ENCODE measurements around the gene UCN. TPM values are rescaled to one million over a fixed set of nuclear protein-coding genes. Genes with fewer than 3 reads are reported as not detected.

Gene UCN
- total RNA-seq: 1 to 10 TPM in 1 of 2 donors, not detected in 1; 2.9 TPM

- DNase-seq (peak; percentile 28 to 49 (median 34)), ATAC-seq (peak; percentile 13)
- TF ChIP-seq CTCF (IDR thresholded peaks at IDR 0.05) (no peak), POLR2A (IDR thresholded peaks at IDR 0.05) (no peak)
- H3K27ac ChIP-seq: no peak within 1 kb of the TSS
- H3K36me3 ChIP-seq (replicated peaks in 1 of 2; ENCODE audit: insufficient read depth in 1 of 2, low read depth in 2 of 2): no peaks in the 10 kb centered on the region
- H3K27me3 ChIP-seq: peaks cover 0 to 25% of the 10 kb centered on the region in 2 donors
- intact Hi-C loops (cut with DNase I): loop anchor here (10.0 kb wide), 1 partner anchor 214 kb away; no protein-coding TSS in a partner anchor
- H3K9me3 ChIP-seq: no peaks in the 10 kb centered on the region
- WGBS, 2 donors: 34 to 48% methylated on average over 15 to 20 of the region's 25 CpGs
- H3K4me1 ChIP-seq: peaks cover 25% of the 10 kb centered on the region
- H3K4me3 ChIP-seq: no peak within 1 kb of the TSS
Measured at GRCh38 chr2:27308359-27308881, at the start of gene UCN. TSS of gene UCN (minus strand) at chr2:27308445. CDS start at chr2:27307895, 550 bp downstream.

GRCh38 chr2:27356382-27357181 is 48.3 kb upstream of the UCN start, which contains the start of gene GTF3C2:
TSS of gene GTF3C2 (minus strand) at chr2:27356764. CDS start at chr2:27343554, 13,210 bp downstream.
- intact Hi-C loops (cut with DNase I): no loop called here

GRCh38 chr2:27356056-27356381 is 47.8 kb upstream of the UCN start:
- peak overlapping the region; percentile 72 to 80 for H3K4me3 ChIP-seq
- WGBS, 2 donors: 0 to 1% methylated on average over 11 of the region's 12 CpGs
- peaks cover 38% of the 10 kb centered on the region for H3K4me1 ChIP-seq
- DNase-seq (peak in 3 of 4 donors; percentile 35 to 60 (median 45)), ATAC-seq (peak; percentile 5)
- no peaks in the 10 kb centered on the region for H3K36me3 ChIP-seq (replicated peaks in 1 of 2; ENCODE audit: insufficient read depth in 1 of 2, low read depth in 2 of 2)
- H3K27me3 ChIP-seq: no peaks in the 10 kb centered on the region
- intact Hi-C loops (cut with DNase I): no loop called here
- no peaks in the 10 kb centered on the region for H3K9me3 ChIP-seq
- peak overlapping the region; percentile 75 to 93 (median 88) for H3K27ac ChIP-seq
- no peak for TF ChIP-seq CTCF (IDR thresholded peaks at IDR 0.05)

More at GRCh38 chr2:27356382-27357181, 48.3 kb upstream of the UCN start, which contains the start of gene GTF3C2:
- H3K4me1 ChIP-seq: peaks cover 38% of the 10 kb centered on the region
- H3K27me3 ChIP-seq: no peaks in the 10 kb centered on the region
- ATAC-seq (peak; percentile 97), DNase-seq (peak; percentile 95 to 97 (median 96))
- H3K36me3 ChIP-seq (replicated peaks in 1 of 2; ENCODE audit: insufficient read depth in 1 of 2, low read depth in 2 of 2): no peaks in the 10 kb centered on the region
- peak in 3 of 7 experiments; percentile 27 to 36 (median 29) for TF ChIP-seq CTCF (IDR thresholded peaks at IDR 0.05)
- no peak for TF ChIP-seq POLR2A (IDR thresholded peaks at IDR 0.05)
- H3K27ac ChIP-seq: peak within 1 kb of the TSS; percentile 75 to 93 (median 88)
- H3K9me3 ChIP-seq: no peaks in the 10 kb centered on the region
- H3K4me3 ChIP-seq: peak within 1 kb of the TSS; percentile 72 to 80
- 0 to 1% methylated on average over 24 to 67 of the region's 67 CpGs for WGBS, 2 donors

GRCh38 chr2:27354597-27354927 is 46.3 kb upstream of the UCN start:
- intact Hi-C loops (cut with DNase I): no loop called here
- Histone ChIP-seq H3K36me3 (replicated peaks in 1 of 2; ENCODE audit: insufficient read depth in 1 of 2, low read depth in 2 of 2) (no peaks in the 10 kb centered on the region), H3K9me3 (no peaks in the 10 kb centered on the region), H3K4me3 (no peak overlapping the region), H3K4me1 (peaks cover 45% of the 10 kb centered on the region), H3K27me3 (no peaks in the 10 kb centered on the region), H3K27ac (no peak overlapping the region)
- ATAC-seq: no peak
- no peak for TF ChIP-seq POLR2A (IDR thresholded peaks at IDR 0.05)
- TF ChIP-seq CTCF (IDR thresholded peaks at IDR 0.05): no peak
- no peak for DNase-seq
- 88 to 90% methylated on average over 7 of the region's 7 CpGs for WGBS, 2 donors
